IMR-90 (cell line): Measurements from ENCODE around the gene COA3. TPM values are rescaled to one million over a fixed set of nuclear protein-coding genes. Genes with fewer than 3 reads are reported as not detected.
A peak's percentile ranks its signal among the peaks of the same experiment; 100 is the strongest.

Source experiments
- ATAC-seq: fragments of 200-7000 bp; cut with Tn5 transposase; 2 replicates; pipeline ENCODE4 v1.9.1; 2020; ENCODE audit warnings: low read depth, mild to moderate bottlenecking, moderate library complexity
- BruUV-seq: library from RNA; stranded (reverse); fragments of 400-500 nt; replicated peaks from 2 replicates; lab custom pipeline; 2021; lab: Mats Ljungman, UMichigan
- CTCF ChIA-PET: fragments of 300-600 bp; formaldehyde crosslinking; extraction: SDS; loops from one replicate; lab custom pipeline; 2021; ENCODE audit warnings: antibody characterized with exemption; lab: Yijun Ruan, JAX
- POLR2A ChIA-PET: fragments of 300-600 bp; sonication (Branson Sonifier 250); formaldehyde crosslinking; loops from one replicate; lab custom pipeline; 2022; ENCODE audit warnings: antibody characterized with exemption; ENCODE audit not compliant: unreplicated experiment; lab: Charles Lee
- DNase-seq: peaks from one replicate; pipeline ENCODE4 v3.0.0; 2013
- H2AFZ ChIP-seq: replicated peaks from 2 replicates; pipeline ENCODE3; 2013; ENCODE audit warnings: low read length, mild to moderate bottlenecking; ENCODE audit not compliant: poor library complexity
- H2AK5ac ChIP-seq: 2 replicates; pipeline ENCODE4 v1.6.1; 2013; ENCODE audit warnings: low read depth, low read length, inconsistent platforms
- H2AK9ac ChIP-seq: replicated peaks from 2 replicates; pipeline ENCODE3; 2013; ENCODE audit warnings: mild to moderate bottlenecking, low read depth, low read length, moderate library complexity; ENCODE audit not compliant: poor library complexity
- H2BK120ac ChIP-seq: 2 replicates; pipeline ENCODE4 v1.6.1; 2013; ENCODE audit warnings: low read depth, low read length, inconsistent platforms
- H2BK15ac ChIP-seq: 3 replicates; pipeline ENCODE4 v1.6.1; 2013; ENCODE audit warnings: low read depth, low read length, inconsistent platforms
- H2BK20ac ChIP-seq: 2 replicates; pipeline ENCODE4 v1.6.1; 2013; ENCODE audit warnings: low read depth, mild to moderate bottlenecking, inconsistent platforms, low read length, moderate library complexity
- H2BK5ac ChIP-seq: 2 replicates; pipeline ENCODE4 v1.6.1; 2013; ENCODE audit warnings: mild to moderate bottlenecking, low read depth, low read length, inconsistent platforms; ENCODE audit not compliant: poor library complexity, severe bottlenecking
- H3K14ac ChIP-seq: replicated peaks from 2 replicates; pipeline ENCODE4 v1.6.1; 2013; ENCODE audit warnings: low read depth, low read length, inconsistent platforms
- H3K18ac ChIP-seq: 2 replicates; pipeline ENCODE4 v1.6.1; 2013; ENCODE audit warnings: low read depth, low read length, control low read depth
- H3K23ac ChIP-seq: 2 replicates; pipeline ENCODE4 v1.6.1; 2013; ENCODE audit warnings: low read depth, low read length, inconsistent platforms
- H3K27ac ChIP-seq: 2 replicates; pipeline ENCODE4 v1.5.1; 2013; ENCODE audit warnings: mild to moderate bottlenecking, control low read depth, low read length; ENCODE audit not compliant: insufficient read depth
- H3K27me3 ChIP-seq: 2 replicates; pipeline ENCODE4 v1.6.1; 2013; ENCODE audit warnings: low read length; ENCODE audit not compliant: control insufficient read depth, insufficient read depth
- H3K36me3 ChIP-seq: 2 replicates; pipeline ENCODE4 v1.6.1; 2013; ENCODE audit warnings: low read length, mixed read lengths; ENCODE audit not compliant: control insufficient read depth, insufficient read depth
- H3K4ac ChIP-seq: 2 replicates; pipeline ENCODE4 v1.6.1; 2013; ENCODE audit warnings: low read depth, low read length, inconsistent platforms
- H3K4me1 ChIP-seq: 2 replicates; pipeline ENCODE4 v1.6.1; 2013; ENCODE audit warnings: low read length, mixed read lengths; ENCODE audit not compliant: control insufficient read depth, insufficient read depth
- H3K4me2 ChIP-seq: 2 replicates; pipeline ENCODE4 v1.6.1; 2013; ENCODE audit warnings: low read depth, mild to moderate bottlenecking, control low read depth, low read length, moderate library complexity
- H3K4me3 ChIP-seq: 2 replicates; pipeline ENCODE4 v1.5.1; 2013; ENCODE audit warnings: low read depth, mild to moderate bottlenecking, control low read depth, low read length, moderate library complexity; ENCODE audit not compliant: insufficient read depth
- H3K56ac ChIP-seq: 2 replicates; pipeline ENCODE4 v1.6.1; 2013; ENCODE audit warnings: low read length, inconsistent platforms; ENCODE audit not compliant: insufficient read depth; ENCODE audit errors: extremely low read depth
- H3K79me1 ChIP-seq, 2 experiments: 2 replicates each; pipeline ENCODE4 v1.6.1; 2013; ENCODE audit warnings: low read length in 2 of 2, inconsistent platforms in 1 of 2, low read depth in 1 of 2
- H3K9ac ChIP-seq: 2 replicates; pipeline ENCODE4 v1.6.1; 2013; ENCODE audit warnings: low read depth, low read length, control low read depth
- H3K9me1 ChIP-seq: 2 replicates; pipeline ENCODE4 v1.6.1; 2013; ENCODE audit warnings: low read length, inconsistent platforms; ENCODE audit not compliant: insufficient read depth
- H3K9me3 ChIP-seq: 2 replicates; pipeline ENCODE4 v1.6.1; 2013; ENCODE audit warnings: low read length; ENCODE audit not compliant: control insufficient read depth, insufficient read depth
- H4K20me1 ChIP-seq: 2 replicates; pipeline ENCODE4 v1.6.1; 2013; ENCODE audit warnings: low read length, inconsistent platforms; ENCODE audit not compliant: insufficient read depth
- H4K5ac ChIP-seq: 2 replicates; pipeline ENCODE4 v1.6.1; 2013; ENCODE audit warnings: mild to moderate bottlenecking, low read depth, low read length, control low read depth
- H4K8ac ChIP-seq, 2 experiments: 2 replicates each; pipeline ENCODE4 v1.6.1; 2013; ENCODE audit warnings: low read depth in 2 of 2, low read length in 2 of 2, control low read depth in 1 of 2, inconsistent platforms in 1 of 2
- H4K91ac ChIP-seq: 2 replicates; pipeline ENCODE4 v1.6.1; 2013; ENCODE audit warnings: low read depth, low read length, inconsistent platforms; ENCODE audit not compliant: insufficient read depth
- CEBPB ChIP-seq: IDR thresholded peaks from 2 replicates; pipeline ENCODE4 v1.6.1; 2012; ENCODE audit warnings: low read depth, low read length, improper control_type of control experiment
- WGBS, 2 experiments: methylation state at CpG; one replicate each; pipeline versions ENCODE4 v1.1.5 to v1.1.7; 2013; ENCODE audit warnings: missing lambda C conversion rate in 2 of 2; ENCODE audit not compliant: insufficient read length in 1 of 2; ENCODE audit errors: extremely low coverage in 2 of 2; 5-methylcytosine and 5-hydroxymethylcytosine counted together
- dilution Hi-C: fragments of 300-500 bp; cut with HindIII; formaldehyde crosslinking; loops from one replicate; pipeline ENCODE4 v1.14.3; 2018; ENCODE audit warnings: low sequenced_read_pairs; ENCODE audit not compliant: unreplicated experiment
- in situ Hi-C: fragments of 300-500 bp; cut with MboI; formaldehyde crosslinking; loops from 3 replicates; pipeline ENCODE4 v1.14.3; 2019; ENCODE audit warnings: low sequenced_read_pairs, inconsistent platforms, mixed read lengths
- intact Hi-C: fragments of 100-400 bp; cut with micrococcal nuclease; formaldehyde crosslinking; loops from 2 replicates; pipeline ENCODE4 v1.10.0; 2022
- microRNA-seq, 2 experiments: library from miRNA; stranded (forward) in 1 of 2; unstranded in 1 of 2; fragments of 10-50 nt in 1 of 2; fragments of <30 nt in 1 of 2; gene quantifications in 1 of 2; microRNA quantifications in 1 of 2; one replicate each; pipeline versions ENCODE3 to v1.1.0; 2013 to 2020; ENCODE audit not compliant: insufficient read depth in 1 of 2, insufficient read length in 1 of 2, unreplicated experiment in 1 of 2
- polyA plus RNA-seq, 3 experiments: library from polyadenylated mRNA; depleted of rRNA; stranded (reverse); fragments of >200 nt; gene quantifications; 2 replicates each; pipeline ENCODE4 v1.2.3, GENCODE V29; 2012; ENCODE audit warnings: low replicate concordance in 1 of 3
- small RNA-seq, 5 experiments: library from RNA; depleted of rRNA; stranded (forward); fragments of <200 nt; gene quantifications; one replicate each; pipeline ENCODE3, GENCODE V24; 2012
- total RNA-seq: library from RNA; depleted of rRNA; stranded (reverse); fragments of >200 nt; gene quantifications from 2 replicates; pipeline ENCODE4 v1.2.3, GENCODE V29; 2012; rRNA removed
- TF ChIP-seq, protein P1 (sequence below): fragments of 150-350 bp; IDR thresholded peaks from 2 replicates; pipeline ENCODE4 v1.6.1; 2017; ENCODE audit warnings: mild to moderate bottlenecking, antibody characterized with exemption, low read length, low read depth

COA3 gene
- total and polyA plus RNA-seq, 2 of the 4 experiments (the other 2 are of a cell fraction): 66.8 to 78.1 TPM

DNA sequence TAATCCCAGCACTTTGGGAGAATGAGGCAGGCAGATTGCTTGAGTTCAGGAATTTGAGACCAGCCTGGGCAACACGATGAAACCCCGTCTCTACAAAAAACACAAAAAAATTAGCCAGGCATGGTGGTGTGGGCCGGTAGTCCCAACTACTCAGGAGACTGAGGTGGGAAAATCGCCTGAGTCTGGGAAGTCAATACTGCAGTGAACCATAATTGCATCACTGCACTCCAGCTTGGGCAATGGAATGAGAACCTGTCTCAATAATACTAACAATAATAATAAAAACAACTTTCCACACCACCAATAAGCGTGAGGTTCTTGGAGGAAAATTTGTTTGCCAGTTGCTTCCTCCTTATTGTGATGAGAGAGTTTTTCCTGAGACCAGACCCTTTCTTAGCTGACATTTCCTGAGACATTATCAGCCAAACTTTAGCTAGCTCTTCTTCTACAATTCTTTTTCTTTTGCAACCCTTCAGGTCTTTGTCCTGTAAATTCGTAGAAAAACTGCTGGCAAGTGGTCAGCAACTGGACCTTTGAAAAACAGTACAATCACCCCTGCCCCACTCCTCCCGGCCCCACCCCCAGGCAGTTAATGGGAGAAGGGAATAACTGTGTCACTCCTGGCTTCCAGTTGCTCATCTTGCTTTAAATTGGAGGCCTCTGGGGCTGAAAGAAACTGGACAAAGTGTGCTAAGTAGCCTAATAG, 50.1 kb downstream of the COA3 start:
- DNase-seq (no peak), ATAC-seq (no peak)
- Histone ChIP-seq H3K4me3 (no peak overlapping the region), H3K56ac (no peak overlapping the region), H2AFZ (no peak overlapping the region), H3K9ac (no peak overlapping the region), H2AK5ac (no peak overlapping the region), H4K5ac (no peak overlapping the region), H3K4ac (no peak overlapping the region), H2BK120ac (no peak overlapping the region), H2BK15ac (no peak overlapping the region), H4K91ac (no peak overlapping the region), H4K20me1 (no peaks in the 10 kb centered on the region), H3K14ac (no peak overlapping the region), H3K23ac (no peak overlapping the region), H3K4me2 (no peak overlapping the region), H3K36me3 (no peaks in the 10 kb centered on the region), H3K27ac (no peak overlapping the region), H2AK9ac (no peak overlapping the region), H3K4me1 (peaks cover 5% of the 10 kb centered on the region; the same call in 1 of the 2 replicates), H3K18ac (no peak overlapping the region), H3K27me3 (peaks cover 24% of the 10 kb centered on the region), H2BK20ac (no peak overlapping the region), H4K8ac (no peak overlapping the region), H2BK5ac (no peak overlapping the region), H3K9me1 (peaks cover 8% of the 10 kb centered on the region; the same call in 1 of the 2 replicates), H3K9me3 (no peaks in the 10 kb centered on the region), H3K79me1 (peaks cover 8 to 11% of the 10 kb centered on the region in 2 experiments)
- no TSS peak for BruUV-seq
- in situ Hi-C loops: no loop called here
- dilution Hi-C loops: no loop called here
- ChIA-PET POLR2A (no interaction called here), CTCF (interaction anchor here (2.9 kb wide), 1 partner anchor 12 kb away, joined by 12 read pairs; the partner anchor contains the start of gene RAMP2)
- TF ChIP-seq, protein P1, sequence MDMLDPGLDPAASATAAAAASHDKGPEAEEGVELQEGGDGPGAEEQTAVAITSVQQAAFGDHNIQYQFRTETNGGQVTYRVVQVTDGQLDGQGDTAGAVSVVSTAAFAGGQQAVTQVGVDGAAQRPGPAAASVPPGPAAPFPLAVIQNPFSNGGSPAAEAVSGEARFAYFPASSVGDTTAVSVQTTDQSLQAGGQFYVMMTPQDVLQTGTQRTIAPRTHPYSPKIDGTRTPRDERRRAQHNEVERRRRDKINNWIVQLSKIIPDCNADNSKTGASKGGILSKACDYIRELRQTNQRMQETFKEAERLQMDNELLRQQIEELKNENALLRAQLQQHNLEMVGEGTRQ: no peak
- TF ChIP-seq CEBPB: peak; percentile 24; the same call in 1 of the 2 replicates
- whole genome bisulfite sequencing, 2 experiments: no CpG with 5 or more reads among the region's 7 CpGs
- intact Hi-C loops: no loop called here

Small RNA genes lying within 50 kb of the gene (microRNA-seq; reads per million reads assigned to microRNA genes)
- not detected for gene HMGN2P15 (ENCODE audit: insufficient read depth, insufficient read length)
- 0 to 0.73 reads per million in 2 experiments for gene MIR6781 (ENCODE audit: insufficient read depth in 1 of 2, insufficient read length in 1 of 2, unreplicated experiment in 1 of 2)

Small RNA genes lying within 50 kb of the gene (small RNA-seq; reads per million reads assigned to genes)
- gene HMGN2P15 (0 reads per million in 5 experiments), gene MIR6781 (0 reads per million in 5 experiments)

Other genes with a start within 250 kb of the COA3 start
- 0.56 and 0.72 TPM in 2 replicates for gene HSD17B1, start 245.8 kb downstream of the COA3 start, total RNA-seq
- gene HSD17B1, start 245.8 kb downstream of the COA3 start, polyA plus RNA-seq (2012; rRNA removed): 1.4 and 2.9 TPM in 2 replicates
- 9.7 and 10.6 TPM in 2 replicates for gene COASY, start 236.6 kb downstream of the COA3 start, total RNA-seq
- gene COASY, start 236.6 kb downstream of the COA3 start, polyA plus RNA-seq (2012; rRNA removed): 44.0 and 46.6 TPM in 2 replicates
- 37.5 and 37.8 TPM in 2 replicates for gene MLX, start 231.6 kb downstream of the COA3 start, total RNA-seq
- 45.5 and 45.6 TPM in 2 replicates for gene MLX, start 231.6 kb downstream of the COA3 start, polyA plus RNA-seq (2012; rRNA removed)
- 5.6 and 8.9 TPM in 2 replicates for gene PSMC3IP, start 221.0 kb downstream of the COA3 start, total RNA-seq
- gene PSMC3IP, start 221.0 kb downstream of the COA3 start, polyA plus RNA-seq (2012; rRNA removed): 9.8 and 11.1 TPM in 2 replicates
- 44.1 and 47.2 TPM in 2 replicates for gene RETREG3, start 189.3 kb downstream of the COA3 start, total RNA-seq
- 18.1 and 24.4 TPM in 2 replicates for gene RETREG3, start 189.3 kb downstream of the COA3 start, polyA plus RNA-seq (2012; rRNA removed)
- gene TUBG1, start 189.0 kb downstream of the COA3 start, total RNA-seq: 38.9 and 42.5 TPM in 2 replicates
- 93.8 and 94.5 TPM in 2 replicates for gene TUBG1, start 189.0 kb downstream of the COA3 start, polyA plus RNA-seq (2012; rRNA removed)
- gene TUBG2, start 139.4 kb downstream of the COA3 start, total RNA-seq: 3.3 and 3.6 TPM in 2 replicates
- 19.4 and 24.6 TPM in 2 replicates for gene TUBG2, start 139.4 kb downstream of the COA3 start, polyA plus RNA-seq (2012; rRNA removed)
- 2.5 and 2.9 TPM in 2 replicates for gene PLEKHH3, start 121.7 kb downstream of the COA3 start, total RNA-seq
- 10.5 and 13.2 TPM in 2 replicates for gene PLEKHH3, start 121.7 kb downstream of the COA3 start, polyA plus RNA-seq (2012; rRNA removed)
- gene CCR10, start 116.9 kb downstream of the COA3 start, total RNA-seq: 0.36 and 0.56 TPM in 2 replicates
- 2.4 and 3.0 TPM in 2 replicates for gene CCR10, start 116.9 kb downstream of the COA3 start, polyA plus RNA-seq (2012; rRNA removed)
- gene CNTNAP1, start 116.2 kb downstream of the COA3 start, total RNA-seq: 10.6 and 12.2 TPM in 2 replicates
- gene CNTNAP1, start 116.2 kb downstream of the COA3 start, polyA plus RNA-seq (2012; rRNA removed): 72.2 and 77.0 TPM in 2 replicates
- 17.6 and 18.6 TPM in 2 replicates for gene EZH1, start 53.7 kb downstream of the COA3 start, total RNA-seq
- gene EZH1, start 53.7 kb downstream of the COA3 start, polyA plus RNA-seq (2012; rRNA removed): 21.1 and 27.3 TPM in 2 replicates
- 0.18 and 0.28 TPM in 2 replicates for gene RAMP2, start 37.5 kb downstream of the COA3 start, total RNA-seq
- 1.6 and 2.5 TPM in 2 replicates for gene RAMP2, start 37.5 kb downstream of the COA3 start, polyA plus RNA-seq (2012; rRNA removed)
- 71.3 and 78.3 TPM in 2 replicates for gene VPS25, start 25.3 kb downstream of the COA3 start, total RNA-seq
- 127 and 130 TPM in 2 replicates for gene VPS25, start 25.3 kb downstream of the COA3 start, polyA plus RNA-seq (2012; rRNA removed)
- gene WNK4, start 18.1 kb downstream of the COA3 start, total RNA-seq: 1.3 and 1.9 TPM in 2 replicates
- 15.1 and 16.2 TPM in 2 replicates for gene WNK4, start 18.1 kb downstream of the COA3 start, polyA plus RNA-seq (2012; rRNA removed)
- gene CNTD1, start 157 bp upstream of the COA3 start, total RNA-seq: not detected in 2 replicates
- gene CNTD1, start 157 bp upstream of the COA3 start, polyA plus RNA-seq (2012; rRNA removed): not detected in 2 replicates
- gene BECN1, start 25.6 kb upstream of the COA3 start, total RNA-seq: 93.9 and 119 TPM in 2 replicates
- gene BECN1, start 25.6 kb upstream of the COA3 start, polyA plus RNA-seq (2012; rRNA removed): 73.1 and 84.0 TPM in 2 replicates
- gene PSME3, start 34.7 kb upstream of the COA3 start, total RNA-seq: 72.4 and 92.2 TPM in 2 replicates
- gene PSME3, start 34.7 kb upstream of the COA3 start, polyA plus RNA-seq (2012; rRNA removed): 89.4 and 100 TPM in 2 replicates
- gene AOC2, start 45.9 kb upstream of the COA3 start, total RNA-seq: 0.28 and 0.36 TPM in 2 replicates
- 0.34 and 0.41 TPM in 2 replicates for gene AOC2, start 45.9 kb upstream of the COA3 start, polyA plus RNA-seq (2012; rRNA removed)
- under 0.01 TPM in 1 of 2 replicates, not detected in the other for gene AOC3, start 52.5 kb upstream of the COA3 start, total RNA-seq
- 0.10 and 0.17 TPM in 2 replicates for gene AOC3, start 52.5 kb upstream of the COA3 start, polyA plus RNA-seq (2012; rRNA removed)
- not detected in 2 replicates for gene G6PC1, start 102.1 kb upstream of the COA3 start, total RNA-seq
- not detected in 2 replicates for gene G6PC1, start 102.1 kb upstream of the COA3 start, polyA plus RNA-seq (2012; rRNA removed)
- 55.0 and 58.9 TPM in 2 replicates for gene AARSD1, start 165.8 kb upstream of the COA3 start, total RNA-seq
- 53.0 and 58.9 TPM in 2 replicates for gene AARSD1, start 165.8 kb upstream of the COA3 start, polyA plus RNA-seq (2012; rRNA removed)
- gene PTGES3L, start 181.4 kb upstream of the COA3 start, total RNA-seq: 1.4 and 2.2 TPM in 2 replicates
- gene PTGES3L, start 181.4 kb upstream of the COA3 start, polyA plus RNA-seq (2012; rRNA removed): 1.7 and 2.4 TPM in 2 replicates
- 7.0 and 8.1 TPM in 2 replicates for gene RUNDC1, start 181.9 kb upstream of the COA3 start, total RNA-seq
- gene RUNDC1, start 181.9 kb upstream of the COA3 start, polyA plus RNA-seq (2012; rRNA removed): 7.4 and 7.9 TPM in 2 replicates
- gene RPL27, start 199.7 kb upstream of the COA3 start, total RNA-seq: 1,595 and 1,663 TPM in 2 replicates
- gene RPL27, start 199.7 kb upstream of the COA3 start, polyA plus RNA-seq (2012; rRNA removed): 2,806 and 4,622 TPM in 2 replicates
- gene IFI35, start 208.1 kb upstream of the COA3 start, total RNA-seq: 13.1 and 17.0 TPM in 2 replicates
- 15.0 and 15.8 TPM in 2 replicates for gene IFI35, start 208.1 kb upstream of the COA3 start, polyA plus RNA-seq (2012; rRNA removed)
- gene VAT1, start 223.7 kb upstream of the COA3 start, total RNA-seq: 81.1 and 101 TPM in 2 replicates
- 97.3 and 108 TPM in 2 replicates for gene VAT1, start 223.7 kb upstream of the COA3 start, polyA plus RNA-seq (2012; rRNA removed)
- gene RND2, start 226.5 kb upstream of the COA3 start, total RNA-seq: 1.1 TPM in 2 replicates
- gene RND2, start 226.5 kb upstream of the COA3 start, polyA plus RNA-seq (2012; rRNA removed): 1.8 and 1.9 TPM in 2 replicates